ENCODE data around the gene RBM20. TPM values are rescaled to one million over a fixed set of nuclear protein-coding genes. Genes with fewer than 3 reads are reported as not detected.

The RBM20 gene
- polyA plus RNA-seq, 1 donor (not counting 4 experiments of a cell fraction or from before 2014, with no cell fraction given), result 0.01 TPM

- Histone ChIP-seq H3K79me2 (ENCODE audit: control insufficient read depth, insufficient read depth, low read length) (no peaks in the 10 kb centered on the region), H3K9ac (ENCODE audit: control insufficient read depth, extremely low read depth, insufficient read depth, low read length) (no peak overlapping the region), H3K9me3 (ENCODE audit: control insufficient read depth, low read depth, low read length) (no peaks in the 10 kb centered on the region), H3K27me3 (ENCODE audit: control insufficient read depth, extremely low read depth, insufficient read depth, low read length) (no peaks in the 10 kb centered on the region), H3K36me3 (ENCODE audit: control insufficient read depth in 2 of 2, extremely low read depth in 1 of 2, insufficient read depth in 2 of 2, low read length in 2 of 2) (no peaks in the 10 kb centered on the region), H3K4me3 (ENCODE audit: control insufficient read depth in 2 of 3, extremely low read depth in 1 of 3, insufficient read depth in 2 of 3, low read depth in 1 of 3, low read length in 3 of 3) (no peak overlapping the region), H3K9me1 (ENCODE audit: control insufficient read depth, extremely low read depth, insufficient read depth, low read length) (no peaks in the 10 kb centered on the region), H3K4me2 (ENCODE audit: control insufficient read depth, extremely low read depth, insufficient read depth, low read depth, low read length) (no peak overlapping the region), H4K20me1 (ENCODE audit: control insufficient read depth, extremely low read depth, insufficient read depth, low read length) (no peaks in the 10 kb centered on the region), H3K4me1 (ENCODE audit: control insufficient read depth, extremely low read depth, insufficient read depth, low read length) (peaks cover 3% of the 10 kb centered on the region), H2AFZ (ENCODE audit: control insufficient read depth, low read length) (no peak overlapping the region), H3K27ac (ENCODE audit: control insufficient read depth, insufficient read depth, low read length) (no peak overlapping the region)
- no peak for TF ChIP-seq EZH2 (IDR thresholded peaks at IDR 0.05; ENCODE audit: low read length)
- no peak for TF ChIP-seq CTCF (optimal IDR thresholded peaks at IDR 0.05 in 1 of 3, IDR thresholded peaks at IDR 0.05 in 1 of 3, conservative IDR thresholded peaks at IDR 0.05 in 1 of 3; ENCODE audit: extremely low read depth in 1 of 3, insufficient read depth in 2 of 3, low read length in 3 of 3)
- no peak for FAIRE-seq
- no peak for DNase-seq (ENCODE audit: low read depth, low spot score)
- dilution Hi-C loops (cut with MboI; ENCODE audit: extremely low pct_ligation_motif_present, low sequenced_read_pairs), result no loop called here
These were observed 139.5 kb downstream of the RBM20 start for GRCh38 chr10:110783509-110784107.

GRCh38 chr10:110784198-110784597, 140.1 kb downstream of the RBM20 start:
- FAIRE-seq (no peak), DNase-seq (ENCODE audit: low read depth, low spot score) (no peak)
- Histone ChIP-seq H3K36me3 (ENCODE audit: control insufficient read depth in 2 of 2, extremely low read depth in 1 of 2, insufficient read depth in 2 of 2, low read length in 2 of 2) (no peaks in the 10 kb centered on the region), H3K27ac (ENCODE audit: control insufficient read depth, insufficient read depth, low read length) (no peak overlapping the region), H3K9me1 (ENCODE audit: control insufficient read depth, extremely low read depth, insufficient read depth, low read length) (no peaks in the 10 kb centered on the region), H3K4me1 (ENCODE audit: control insufficient read depth, extremely low read depth, insufficient read depth, low read length) (peaks cover 3% of the 10 kb centered on the region), H3K27me3 (ENCODE audit: control insufficient read depth, extremely low read depth, insufficient read depth, low read length) (no peaks in the 10 kb centered on the region), H3K9me3 (ENCODE audit: control insufficient read depth, low read depth, low read length) (no peaks in the 10 kb centered on the region), H3K79me2 (ENCODE audit: control insufficient read depth, insufficient read depth, low read length) (no peaks in the 10 kb centered on the region), H4K20me1 (ENCODE audit: control insufficient read depth, extremely low read depth, insufficient read depth, low read length) (no peaks in the 10 kb centered on the region), H3K9ac (ENCODE audit: control insufficient read depth, extremely low read depth, insufficient read depth, low read length) (no peak overlapping the region), H2AFZ (ENCODE audit: control insufficient read depth, low read length) (no peak overlapping the region), H3K4me3 (ENCODE audit: control insufficient read depth in 2 of 3, extremely low read depth in 1 of 3, insufficient read depth in 2 of 3, low read depth in 1 of 3, low read length in 3 of 3) (no peak overlapping the region), H3K4me2 (ENCODE audit: control insufficient read depth, extremely low read depth, insufficient read depth, low read depth, low read length) (no peak overlapping the region)
- dilution Hi-C loops (cut with MboI; ENCODE audit: extremely low pct_ligation_motif_present, low sequenced_read_pairs), result no loop called here
- TF ChIP-seq EZH2 (IDR thresholded peaks at IDR 0.05; ENCODE audit: low read length) (no peak), CTCF (optimal IDR thresholded peaks at IDR 0.05 in 1 of 3, IDR thresholded peaks at IDR 0.05 in 1 of 3, conservative IDR thresholded peaks at IDR 0.05 in 1 of 3; ENCODE audit: extremely low read depth in 1 of 3, insufficient read depth in 2 of 3, low read length in 3 of 3) (no peak)

Measured in keratinocyte (primary cell).